Gastrocnemius medialis (tissue), 4 donors: Measurements from ENCODE around the gene CHMP6. TPM values are rescaled to one million over a fixed set of nuclear protein-coding genes. Genes with fewer than 3 reads are reported as not detected.

Source experiments
- ATAC-seq, 2 donors: fragments of 150-250 bp; one replicate each; pipeline ENCODE4 v1.9.1; 2016
- DNase-seq, 2 donors: peaks; one replicate each; pipeline ENCODE4 v3.0.0-alpha.2; 2019
- H3K27ac ChIP-seq, 4 donors: fragments of 200-600 bp; sonication (generic); 1 replicate in 1 of 4; 2 replicates in 3 of 4; pipeline ENCODE4 v1.5.1; 2016 to 2018; ENCODE audit warnings: mild to moderate bottlenecking in 2 of 4, moderate library complexity in 1 of 4
- H3K27me3 ChIP-seq, 3 donors: fragments of 200-600 bp; sonication (generic) in 2 of 3; 1 replicate in 1 of 3; 2 replicates in 2 of 3; pipeline versions ENCODE4 v1.5.1 to v1.6.0; 2016 to 2019; ENCODE audit warnings: mild to moderate bottlenecking in 1 of 3, moderate library complexity in 1 of 3
- H3K36me3 ChIP-seq, 2 donors: fragments of 200-600 bp; sonication (generic) in 1 of 2; one replicate each; pipeline ENCODE4 v1.5.1; 2017 to 2018
- H3K4me1 ChIP-seq, 2 donors: fragments of 200-600 bp; sonication (generic) in 1 of 2; one replicate each; pipeline ENCODE4 v1.5.1; 2016 to 2017; ENCODE audit warnings: mild to moderate bottlenecking in 2 of 2
- H3K4me3 ChIP-seq, 4 donors: fragments of 200-600 bp; sonication (generic) in 3 of 4; 1 replicate in 1 of 4; 2 replicates in 3 of 4; pipeline ENCODE4 v1.5.1; 2016 to 2019; ENCODE audit warnings: mild to moderate bottlenecking in 2 of 4
- H3K9me3 ChIP-seq, 3 donors: fragments of 200-600 bp; sonication (generic) in 2 of 3; 1 replicate in 1 of 3; 2 replicates in 2 of 3; pipeline ENCODE4 v1.5.1; 2016 to 2019
- CTCF ChIP-seq, 5 experiments: fragments of 450-650 bp in 3 of 5; fragments of 200-600 bp in 2 of 5; sonication (generic) in 2 of 5; IDR thresholded peaks in 4 of 5; conservative IDR thresholded peaks in 1 of 5; 1 replicate in 4 of 5; 2 replicates in 1 of 5; pipeline ENCODE4 v1.5.1; 2016 to 2019; ENCODE audit warnings: antibody characterized with exemption in 5 of 5, mild to moderate bottlenecking in 3 of 5, moderate library complexity in 3 of 5
- POLR2A ChIP-seq, 2 donors: fragments of 450-650 bp; IDR thresholded peaks; one replicate each; pipeline ENCODE4 v1.6.1; 2017; ENCODE audit warnings: antibody characterized with exemption in 2 of 2, mild to moderate bottlenecking in 2 of 2, moderate library complexity in 2 of 2
- in situ Hi-C, 4 donors: fragments of 200-750 bp; cut with MboI; loops; one replicate each; pipeline versions ENCODE4 v1.15.0 to v1.8.0; 2017; ENCODE audit warnings: low sequenced_read_pairs in 4 of 4
- intact Hi-C: fragments of 100-400 bp; cut with DNase I; formaldehyde crosslinking; loops from one replicate; pipeline ENCODE4 v1.15.1; 2023; ENCODE audit warnings: low total_unique reads
- total RNA-seq, 4 donors: library from RNA; depleted of rRNA; stranded (reverse); fragments of >200 nt; gene quantifications; one replicate each; pipeline versions ENCODE4 v1.1.0 to v1.2.3, GENCODE V29; 2016

CHMP6 gene
- total RNA-seq, 4 donors from 2014 or later, result 29.8 to 33.3 (median 33.0) TPM

- intact Hi-C loops, result no loop called here
- no peak for ATAC-seq
- Histone ChIP-seq H3K27me3 (no peaks in the 10 kb centered on the region), H3K36me3 (peaks cover 0 to 15% of the 10 kb centered on the region in 2 donors), H3K4me3 (no peak overlapping the region), H3K4me1 (peaks cover 33 to 36% of the 10 kb centered on the region in 2 donors), H3K9me3 (no peaks in the 10 kb centered on the region), H3K27ac (peak overlapping the region; percentile 66 to 81 (median 74))
- TF ChIP-seq POLR2A (IDR thresholded peaks at IDR 0.05) (no peak), CTCF (IDR thresholded peaks at IDR 0.05 in 4 of 5, conservative IDR thresholded peaks at IDR 0.05 in 1 of 5) (no peak)
- no peak for DNase-seq
- in situ Hi-C loops, result no loop called here
Observed at GRCh38 chr17:80960797-80961452, 30.7 kb upstream of the CHMP6 start.

GRCh38 chr17:80961541-80962330, 29.9 kb upstream of the CHMP6 start:
- Histone ChIP-seq H3K27me3 (no peaks in the 10 kb centered on the region), H3K36me3 (peaks cover 0 to 15% of the 10 kb centered on the region in 2 donors), H3K4me3 (no peak overlapping the region), H3K27ac (peak overlapping the region; percentile 66 to 81 (median 74)), H3K4me1 (peaks cover 33 to 36% of the 10 kb centered on the region in 2 donors), H3K9me3 (no peaks in the 10 kb centered on the region)
- peak in 1 of 2 donors; percentile 22 for ATAC-seq
- in situ Hi-C loops (no loop called here), intact Hi-C loops (no loop called here)
- DNase-seq, result peak in 1 of 2 donors; percentile 54
- TF ChIP-seq CTCF (IDR thresholded peaks at IDR 0.05 in 4 of 5, conservative IDR thresholded peaks at IDR 0.05 in 1 of 5) (peak in 2 of 5 experiments; percentile 5 to 21), POLR2A (IDR thresholded peaks at IDR 0.05) (no peak)

- intact Hi-C loops (no loop called here), in situ Hi-C loops (no loop called here)
- H3K27ac ChIP-seq, result peak overlapping the region; percentile 66 to 81 (median 74)
- DNase-seq, result no peak
- peaks cover 33 to 36% of the 10 kb centered on the region in 2 donors for H3K4me1 ChIP-seq
- H3K36me3 ChIP-seq, result peaks cover 0 to 15% of the 10 kb centered on the region in 2 donors
- H3K27me3 ChIP-seq, result no peaks in the 10 kb centered on the region
- H3K9me3 ChIP-seq, result no peaks in the 10 kb centered on the region
- no peak overlapping the region for H3K4me3 ChIP-seq
- TF ChIP-seq POLR2A (IDR thresholded peaks at IDR 0.05) (no peak), CTCF (IDR thresholded peaks at IDR 0.05 in 4 of 5, conservative IDR thresholded peaks at IDR 0.05 in 1 of 5) (no peak)
- no peak for ATAC-seq
Observed at GRCh38 chr17:80962356-80963329, 29.0 kb upstream of the CHMP6 start.

GRCh38 chr17:80963812-80964543, 27.7 kb upstream of the CHMP6 start:
- no peak for TF ChIP-seq CTCF (IDR thresholded peaks at IDR 0.05 in 4 of 5, conservative IDR thresholded peaks at IDR 0.05 in 1 of 5)
- H3K4me3 ChIP-seq, result no peak overlapping the region
- H3K4me1 ChIP-seq, result peaks cover 38 to 42% of the 10 kb centered on the region in 2 donors
- DNase-seq (no peak), ATAC-seq (no peak)
- no peaks in the 10 kb centered on the region for H3K9me3 ChIP-seq
- intact Hi-C loops (no loop called here), in situ Hi-C loops (no loop called here)
- no peaks in the 10 kb centered on the region for H3K27me3 ChIP-seq
- peaks cover 0 to 15% of the 10 kb centered on the region in 2 donors for H3K36me3 ChIP-seq
- no peak overlapping the region for H3K27ac ChIP-seq
